ENCODE results near the gene MIX23. TPM values are rescaled to one million over a fixed set of nuclear protein-coding genes. Genes with fewer than 3 reads are reported as not detected.

MIX23 gene
- total and polyA plus RNA-seq, 10 of the 15 experiments (the other 5 are each of a cell fraction or from before 2014, with no cell fraction given) = 30.0 to 176 (median 62.4) TPM

DNA sequence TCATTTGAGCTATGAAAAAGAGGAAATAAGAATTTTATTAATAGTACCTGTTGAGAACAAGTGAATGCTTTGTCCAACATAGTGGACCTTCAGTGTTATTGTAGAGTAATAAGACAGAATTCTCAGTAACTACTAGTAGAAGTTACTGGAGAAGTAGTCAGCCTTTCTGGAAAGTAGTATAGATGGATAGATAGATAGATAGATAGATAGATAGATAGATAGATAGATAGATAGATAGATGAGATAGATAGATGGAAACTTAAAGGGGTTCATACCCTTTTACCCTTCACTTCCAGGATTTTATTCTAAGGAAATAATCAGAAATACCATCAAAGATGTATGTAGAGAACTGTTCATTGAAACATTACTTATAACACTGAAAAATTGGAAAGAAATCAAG, 6.2 kb upstream of the MIX23 start:
- no peak overlapping the region for H3K27ac ChIP-seq (ENCODE audit: control insufficient read depth, insufficient read depth)
- no peak for DNase-seq (ENCODE audit: low read depth, low spot score)
- H3K79me2 ChIP-seq (ENCODE audit: control insufficient read depth, insufficient read depth, low read length) = peaks cover 63% of the 10 kb centered on the region
- H4K20me1 ChIP-seq (ENCODE audit: control insufficient read depth, insufficient read depth) = no peaks in the 10 kb centered on the region
- CTCF ChIA-PET = interaction anchor here (0.6 to 6.3 kb wide), 13 partner anchors 12 to 306 kb away, joined by 3 to 72 read pairs (median 4); partner anchors contain the start of genes PARP14 and WDR5B
- no peaks in the 10 kb centered on the region for H3K27me3 ChIP-seq (replicated peaks in 1 of 2; ENCODE audit: control insufficient read depth in 2 of 2, insufficient read depth in 2 of 2, low read length in 1 of 2)
- peaks cover 2 to 10% of the 10 kb centered on the region in 2 experiments; a peak in 2 of 4 replicates for H3K36me3 ChIP-seq (ENCODE audit: control insufficient read depth in 2 of 2, insufficient read depth in 2 of 2, low read length in 1 of 2)
- no peak overlapping the region for H2AFZ ChIP-seq (ENCODE audit: control insufficient read depth, low read depth, low read length)
- H3K4me3 ChIP-seq = no peak overlapping the region
- intact Hi-C loops (cut with micrococcal nuclease; ENCODE audit: unreplicated experiment) (loop anchor here (10.0 kb wide), 2 partner anchors 284 to 844 kb away; partner anchors contain the start of gene POLQ), in situ Hi-C loops (cut with MboI) (no loop called here)
- BruUV-seq (replicated peaks) = no TSS peak
- SMC1A ChIA-PET (ENCODE audit: uncharacterized antibody, unreplicated experiment) = interaction anchor here (0.5 to 6.7 kb wide), 16 partner anchors 19 to 445 kb away, joined by 3 to 70 read pairs (median 4); partner anchors contain the start of gene WDR5B
- peaks cover 5% of the 10 kb centered on the region for H3K4me1 ChIP-seq (ENCODE audit: control insufficient read depth, insufficient read depth, low read length)
- POLR2A ChIA-PET = interaction anchor here (0.6 to 3.5 kb wide), 4 partner anchors 24 to 323 kb away, joined by 3 to 13 read pairs (median 3); no protein-coding TSS in a partner anchor
- TF ChIP-seq MTA2 (IDR thresholded peaks at IDR 0.05; ENCODE audit: low read depth) = no peak
- TF ChIP-seq PML (IDR thresholded peaks at IDR 0.05; ENCODE audit: low read length) = no peak
- no peak for TF ChIP-seq MXI1 (IDR thresholded peaks at IDR 0.05; ENCODE audit: low read depth, low read length)
- no peak for TF ChIP-seq CEBPB (IDR thresholded peaks at IDR 0.05; ENCODE audit: borderline replicate concordance in 1 of 2, low read depth in 2 of 2, low read length in 2 of 2)
- TF ChIP-seq FOXM1 (IDR thresholded peaks at IDR 0.05; ENCODE audit: low read depth, low read length) = no peak
- TF ChIP-seq, protein P1, sequence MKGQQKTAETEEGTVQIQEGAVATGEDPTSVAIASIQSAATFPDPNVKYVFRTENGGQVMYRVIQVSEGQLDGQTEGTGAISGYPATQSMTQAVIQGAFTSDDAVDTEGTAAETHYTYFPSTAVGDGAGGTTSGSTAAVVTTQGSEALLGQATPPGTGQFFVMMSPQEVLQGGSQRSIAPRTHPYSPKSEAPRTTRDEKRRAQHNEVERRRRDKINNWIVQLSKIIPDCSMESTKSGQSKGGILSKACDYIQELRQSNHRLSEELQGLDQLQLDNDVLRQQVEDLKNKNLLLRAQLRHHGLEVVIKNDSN (IDR thresholded peaks at IDR 0.05; ENCODE audit: borderline replicate concordance, extremely low read length, insufficient read depth, low read depth, low read length) = no peak
- TF ChIP-seq IKZF1 (conservative IDR thresholded peaks at IDR 0.05) = no peak
- TF ChIP-seq, protein P2, sequence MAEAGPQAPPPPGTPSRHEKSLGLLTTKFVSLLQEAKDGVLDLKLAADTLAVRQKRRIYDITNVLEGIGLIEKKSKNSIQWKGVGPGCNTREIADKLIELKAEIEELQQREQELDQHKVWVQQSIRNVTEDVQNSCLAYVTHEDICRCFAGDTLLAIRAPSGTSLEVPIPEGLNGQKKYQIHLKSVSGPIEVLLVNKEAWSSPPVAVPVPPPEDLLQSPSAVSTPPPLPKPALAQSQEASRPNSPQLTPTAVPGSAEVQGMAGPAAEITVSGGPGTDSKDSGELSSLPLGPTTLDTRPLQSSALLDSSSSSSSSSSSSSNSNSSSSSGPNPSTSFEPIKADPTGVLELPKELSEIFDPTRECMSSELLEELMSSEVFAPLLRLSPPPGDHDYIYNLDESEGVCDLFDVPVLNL (IDR thresholded peaks at IDR 0.05; ENCODE audit: low read depth, low read length) = no peak
- TF ChIP-seq SUZ12 (IDR thresholded peaks at IDR 0.05; ENCODE audit: unreplicated experiment) = no peak
- no peak for TF ChIP-seq RB1 (IDR thresholded peaks at IDR 0.05; ENCODE audit: borderline replicate concordance)
- TF ChIP-seq ATF7 (IDR thresholded peaks at IDR 0.05; ENCODE audit: low read depth) = no peak
- no peak overlapping the region for H3K9ac ChIP-seq (ENCODE audit: control insufficient read depth, insufficient read depth, low read length)
- no peak for FAIRE-seq
- RAD21 ChIA-PET (ENCODE audit: unreplicated experiment) = interaction anchor here (0.9 to 3.9 kb wide), 6 partner anchors 19 to 370 kb away, joined by 3 to 32 read pairs (median 6); no protein-coding TSS in a partner anchor
- no peak overlapping the region; the same call in 1 of the 2 replicates for H3K4me2 ChIP-seq (ENCODE audit: control insufficient read depth, insufficient read depth)
- H3K9me3 ChIP-seq (replicated peaks; ENCODE audit: control insufficient read depth, insufficient read depth, low read length) = no peaks in the 10 kb centered on the region
- no peak for ATAC-seq

All from GM12878 (cell line).